Prostate gland (tissue), 2 donors: Measurements from ENCODE around the gene DYRK4.

Experiments used
- CTCF ChIP-seq, 4 experiments: fragments of 200-600 bp in 2 of 4; fragments of 450-650 bp in 2 of 4; sonication (generic) in 2 of 4; IDR thresholded peaks; 1 replicate in 3 of 4; 2 replicates in 1 of 4; pipeline ENCODE4 v1.5.1; 2016 to 2019; ENCODE audit warnings: antibody characterized with exemption in 4 of 4, mild to moderate bottlenecking in 2 of 4, moderate library complexity in 2 of 4
- POLR2AphosphoS5 ChIP-seq: sonication (generic); formaldehyde crosslinking; IDR thresholded peaks from one replicate; pipeline ENCODE4 v1.6.1; 2017; ENCODE audit warnings: antibody characterized with exemption

DNA sequence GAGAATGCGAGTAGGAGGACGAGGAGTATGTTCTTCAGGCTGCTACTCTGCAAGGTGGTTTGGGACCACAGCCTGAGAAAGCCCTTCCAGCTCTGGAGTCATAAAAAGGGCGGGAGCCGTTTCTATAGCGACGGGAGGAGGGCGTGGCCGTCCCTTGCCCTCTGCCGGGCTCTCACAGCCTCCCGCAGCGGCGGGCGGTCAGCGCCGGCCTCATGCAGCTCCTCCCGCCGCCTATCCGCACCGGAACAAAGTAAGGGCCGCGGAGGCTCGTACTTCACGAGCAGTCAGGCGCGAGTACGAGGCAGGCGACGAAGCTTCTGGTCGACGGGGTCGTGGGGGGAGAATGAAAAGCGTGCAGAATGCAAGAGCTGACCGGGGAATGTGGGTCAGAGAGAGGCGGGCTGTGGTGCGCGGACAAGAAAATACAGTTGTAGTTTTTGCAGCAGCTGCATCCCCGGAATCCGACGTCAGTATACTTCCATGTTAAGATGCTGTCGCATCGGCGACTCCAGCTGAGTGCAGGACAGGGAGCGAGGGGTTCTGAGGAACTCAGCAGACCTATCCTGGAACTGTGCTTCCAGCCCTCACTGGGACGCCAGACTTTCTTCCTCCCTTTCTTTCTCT is at the start of gene DYRK4:
- TF ChIP-seq CTCF (IDR thresholded peaks at IDR 0.05) (no peak), POLR2AphosphoS5 (peak; percentile 54)
